HG02981 (cell line): Measurements from ENCODE around the gene DENND6A.

Experiments used
- ATAC-seq: cut with Tn5 transposase; IDR thresholded peaks from one replicate; pipeline ENCODE4 v1.9.1; 2021; ENCODE audit warnings: mild to moderate bottlenecking, moderate library complexity; ENCODE audit not compliant: unreplicated experiment

DENND6A gene

DNA sequence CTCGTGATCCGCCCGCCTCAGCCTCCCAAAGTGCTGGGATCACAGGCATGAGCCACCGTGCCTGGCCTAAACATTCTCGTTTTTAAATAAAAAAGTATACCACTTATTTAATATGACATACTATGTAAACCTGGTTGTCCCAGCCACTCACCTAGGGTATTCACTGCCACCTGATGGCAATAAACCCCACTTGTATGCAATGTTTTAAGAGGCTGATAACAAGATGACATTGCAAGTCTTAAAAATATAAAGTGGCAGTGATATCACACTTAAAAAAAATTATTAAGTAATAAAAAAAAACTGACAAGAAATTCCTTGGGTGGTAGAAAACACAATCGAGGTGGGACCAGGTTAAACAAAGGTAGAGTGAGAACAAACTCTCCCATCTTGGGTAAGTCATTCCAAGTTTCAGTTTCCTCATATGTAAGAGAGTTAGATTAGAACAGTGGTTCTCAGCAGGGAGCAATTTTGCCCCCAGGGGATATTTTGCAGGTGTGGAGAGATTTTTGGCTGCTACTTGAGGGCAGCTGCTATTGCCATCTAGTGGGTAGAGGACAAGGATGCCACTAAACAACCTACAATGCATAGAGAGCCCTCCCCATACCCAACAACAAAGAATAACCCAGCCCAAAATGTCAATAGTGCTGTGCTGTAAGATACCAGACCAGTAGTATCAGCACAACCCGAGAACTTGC, 110.3 kb downstream of the DENND6A start:
- ATAC-seq, result no peak

DNA sequence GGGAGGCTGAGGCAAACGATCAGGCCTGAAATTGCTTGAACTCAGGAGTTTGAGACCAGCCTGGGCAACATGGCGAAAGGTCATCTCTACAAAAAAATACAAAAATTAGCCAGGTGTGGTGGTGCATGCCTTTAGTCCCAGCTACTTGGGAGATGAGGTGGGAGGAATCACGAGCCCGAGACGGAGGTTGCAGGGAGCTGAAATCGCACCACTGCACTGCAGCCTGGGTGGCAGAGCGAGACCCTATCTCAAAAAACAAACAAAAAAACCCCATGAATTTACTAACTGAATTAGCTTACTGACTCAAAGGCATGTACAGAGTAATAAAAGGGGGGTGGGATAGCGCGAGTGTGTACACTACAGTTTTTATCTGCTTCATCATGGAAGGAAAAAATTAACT, 115.1 kb downstream of the DENND6A start:
- ATAC-seq, result no peak

DNA sequence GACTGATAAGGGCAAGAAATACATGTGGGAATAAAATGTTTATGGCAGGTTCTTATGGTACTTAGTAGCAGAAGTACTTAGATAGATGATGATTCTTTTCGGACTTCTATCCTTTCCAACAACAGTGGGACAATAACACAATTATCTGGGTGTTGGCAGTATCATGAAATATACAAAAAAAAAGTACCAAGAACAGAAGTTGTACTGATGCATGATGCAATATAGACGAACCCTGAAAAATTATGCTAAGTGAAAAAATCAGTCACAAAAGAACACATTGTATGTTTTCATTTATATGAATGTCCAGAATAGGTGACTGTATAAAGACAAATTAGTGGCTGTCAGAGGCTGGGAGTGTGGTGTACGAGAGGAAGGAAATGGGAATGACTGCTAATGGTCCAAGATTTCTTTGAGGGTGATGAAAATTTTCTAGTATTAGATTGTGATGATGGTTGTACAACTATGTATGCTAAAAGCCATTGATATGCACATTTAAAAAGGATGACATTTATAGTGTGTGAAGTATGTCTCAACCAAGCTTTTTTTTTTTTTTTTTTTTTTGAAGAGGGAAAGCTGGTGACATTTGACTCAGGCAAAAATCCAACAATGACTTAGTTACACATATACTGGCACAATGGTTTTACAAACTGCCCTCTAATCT, 116.8 kb downstream of the DENND6A start:
- no peak for ATAC-seq
